ENCODE data around the gene PROK1. TPM values are rescaled to one million over a fixed set of nuclear protein-coding genes. Genes with fewer than 3 reads are reported as not detected.

The PROK1 gene
- polyA plus RNA-seq, 1 of the 3 experiments (the other 2 are of a cell fraction) = not detected

DNA sequence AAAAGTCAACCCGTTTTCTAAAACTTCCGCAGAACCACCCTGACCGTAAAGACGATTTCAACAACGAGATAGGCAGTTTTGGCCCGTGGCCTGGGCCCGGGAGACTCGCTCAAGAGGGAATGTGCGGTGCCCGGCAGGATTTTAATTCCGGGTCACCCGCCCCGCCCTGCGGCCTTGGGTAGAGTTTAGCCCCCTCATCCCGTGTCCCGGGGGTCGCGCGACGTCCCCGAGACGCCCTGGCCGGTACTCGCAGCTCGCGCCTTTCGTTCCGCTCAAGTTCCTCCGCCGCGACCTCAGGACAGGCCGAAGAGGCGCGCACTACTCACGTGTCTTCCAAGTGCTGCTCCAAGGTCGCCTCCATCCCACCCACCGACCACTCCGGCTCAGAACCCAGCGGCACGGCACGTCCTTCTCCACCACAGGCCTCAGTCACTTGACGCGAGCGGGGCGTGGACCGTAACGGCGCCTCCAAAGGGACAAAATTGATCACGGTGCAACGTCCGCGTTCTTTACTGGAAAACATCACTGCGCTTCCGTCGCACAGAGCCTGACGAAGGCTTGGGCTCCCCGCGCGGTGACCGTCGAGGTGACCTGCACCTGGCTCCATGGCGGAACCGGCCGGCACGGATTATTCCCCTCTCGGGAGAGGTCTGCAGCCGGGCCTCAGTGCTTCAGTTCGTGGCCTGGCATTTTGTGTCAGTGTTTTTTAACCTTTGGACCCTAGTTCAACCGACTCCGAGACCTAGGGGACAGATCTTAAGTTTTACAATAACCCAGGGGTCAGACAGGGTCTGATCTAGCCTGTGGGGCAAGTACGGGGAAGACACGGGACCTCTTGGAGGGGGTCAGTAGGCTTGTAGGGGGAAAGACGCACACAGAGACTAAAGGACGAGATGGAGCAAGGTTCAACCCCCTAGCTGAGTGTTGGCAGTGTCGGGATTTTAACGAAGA, 43.4 kb upstream of the PROK1 start, which contains the start of gene LAMTOR5 (continued):
- TF ChIP-seq NFIC (IDR thresholded peaks at IDR 0.05; ENCODE audit: borderline replicate concordance) (no peak), GATA2 (CRISPR knock-in tag; IDR thresholded peaks at IDR 0.05) (no peak), YY1 (IDR thresholded peaks at IDR 0.05; ENCODE audit: low read depth) (peak; percentile 61; the same call in 1 of the 2 replicates), SMC3 (IDR thresholded peaks at IDR 0.05; ENCODE audit: low read depth, low read length) (peak; percentile 16; the same call in 1 of the 2 replicates), MEF2A (IDR thresholded peaks at IDR 0.05; ENCODE audit: borderline replicate concordance, low read depth) (no peak), EZH2phosphoT487 (IDR thresholded peaks at IDR 0.05; ENCODE audit: borderline replicate concordance, low read depth) (no peak), FOSL2 (IDR thresholded peaks at IDR 0.05; ENCODE audit: borderline replicate concordance, low read depth) (no peak)
- TF ChIP-seq, protein P1, sequence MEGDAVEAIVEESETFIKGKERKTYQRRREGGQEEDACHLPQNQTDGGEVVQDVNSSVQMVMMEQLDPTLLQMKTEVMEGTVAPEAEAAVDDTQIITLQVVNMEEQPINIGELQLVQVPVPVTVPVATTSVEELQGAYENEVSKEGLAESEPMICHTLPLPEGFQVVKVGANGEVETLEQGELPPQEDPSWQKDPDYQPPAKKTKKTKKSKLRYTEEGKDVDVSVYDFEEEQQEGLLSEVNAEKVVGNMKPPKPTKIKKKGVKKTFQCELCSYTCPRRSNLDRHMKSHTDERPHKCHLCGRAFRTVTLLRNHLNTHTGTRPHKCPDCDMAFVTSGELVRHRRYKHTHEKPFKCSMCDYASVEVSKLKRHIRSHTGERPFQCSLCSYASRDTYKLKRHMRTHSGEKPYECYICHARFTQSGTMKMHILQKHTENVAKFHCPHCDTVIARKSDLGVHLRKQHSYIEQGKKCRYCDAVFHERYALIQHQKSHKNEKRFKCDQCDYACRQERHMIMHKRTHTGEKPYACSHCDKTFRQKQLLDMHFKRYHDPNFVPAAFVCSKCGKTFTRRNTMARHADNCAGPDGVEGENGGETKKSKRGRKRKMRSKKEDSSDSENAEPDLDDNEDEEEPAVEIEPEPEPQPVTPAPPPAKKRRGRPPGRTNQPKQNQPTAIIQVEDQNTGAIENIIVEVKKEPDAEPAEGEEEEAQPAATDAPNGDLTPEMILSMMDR (IDR thresholded peaks at IDR 0.05) = no peak; the same call in 1 of the 2 replicates
- TF ChIP-seq, protein P2, sequence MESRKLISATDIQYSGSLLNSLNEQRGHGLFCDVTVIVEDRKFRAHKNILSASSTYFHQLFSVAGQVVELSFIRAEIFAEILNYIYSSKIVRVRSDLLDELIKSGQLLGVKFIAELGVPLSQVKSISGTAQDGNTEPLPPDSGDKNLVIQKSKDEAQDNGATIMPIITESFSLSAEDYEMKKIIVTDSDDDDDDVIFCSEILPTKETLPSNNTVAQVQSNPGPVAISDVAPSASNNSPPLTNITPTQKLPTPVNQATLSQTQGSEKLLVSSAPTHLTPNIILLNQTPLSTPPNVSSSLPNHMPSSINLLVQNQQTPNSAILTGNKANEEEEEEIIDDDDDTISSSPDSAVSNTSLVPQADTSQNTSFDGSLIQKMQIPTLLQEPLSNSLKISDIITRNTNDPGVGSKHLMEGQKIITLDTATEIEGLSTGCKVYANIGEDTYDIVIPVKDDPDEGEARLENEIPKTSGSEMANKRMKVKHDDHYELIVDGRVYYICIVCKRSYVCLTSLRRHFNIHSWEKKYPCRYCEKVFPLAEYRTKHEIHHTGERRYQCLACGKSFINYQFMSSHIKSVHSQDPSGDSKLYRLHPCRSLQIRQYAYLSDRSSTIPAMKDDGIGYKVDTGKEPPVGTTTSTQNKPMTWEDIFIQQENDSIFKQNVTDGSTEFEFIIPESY (IDR thresholded peaks at IDR 0.05; ENCODE audit: borderline replicate concordance, low read depth) = peak; percentile 73; the same call in 1 of the 2 replicates

DNA sequence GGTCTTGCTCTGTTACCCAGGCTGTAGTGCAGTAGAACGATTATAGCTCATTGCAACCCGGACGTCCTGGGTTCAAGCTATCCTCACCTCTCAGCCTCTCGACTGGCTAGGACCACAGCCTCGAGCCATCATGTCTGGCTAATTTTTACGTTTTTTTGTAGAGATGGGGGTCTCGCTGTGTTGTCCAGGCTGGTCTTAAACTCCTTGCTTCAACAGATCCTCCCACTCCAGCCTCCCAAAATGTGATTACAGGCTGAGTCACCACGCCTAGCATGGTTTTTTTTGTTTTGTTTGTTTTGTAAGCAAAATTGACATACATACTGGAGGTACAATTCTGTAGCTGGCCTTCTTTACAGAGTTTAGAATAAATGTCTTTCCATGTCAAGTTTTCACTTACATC, 42.5 kb upstream of the PROK1 start:
- ChIA-PET POLR2A (interaction anchor here (0.5 to 1.4 kb wide), 4 partner anchors 44 to 88 kb away, joined by 3 read pairs; partner anchors contain the start of gene RBM15), CTCF (interaction anchor here (1.1 to 10.9 kb wide), 11 partner anchors 29 to 206 kb away, joined by 3 to 250 read pairs (median 6); partner anchors contain the start of genes KCNC4 and RBM15)
- H3K27me3 ChIP-seq (ENCODE audit: insufficient read depth) = no peaks in the 10 kb centered on the region
- H4K20me1 ChIP-seq (ENCODE audit: insufficient read depth) = no peaks in the 10 kb centered on the region
- peaks cover 6 to 15% of the 10 kb centered on the region in 2 experiments; a peak in 3 of 4 replicates for H3K4me1 ChIP-seq (ENCODE audit: control insufficient read depth in 1 of 2, insufficient read depth in 2 of 2, low read depth in 1 of 2, low read length in 1 of 2)
- H3K9me2 ChIP-seq = no peaks in the 10 kb centered on the region
- H3K9me3 ChIP-seq = no peaks in the 10 kb centered on the region
- peaks cover 4% of the 10 kb centered on the region for H3F3A ChIP-seq (replicated peaks; ENCODE audit: insufficient read depth)
- DNase-seq = no peak
- peaks cover 18 to 26% of the 10 kb centered on the region in 2 experiments for H3K36me3 ChIP-seq (replicated peaks in 1 of 2; ENCODE audit: control insufficient read depth in 1 of 2, insufficient read depth in 2 of 2, low read length in 1 of 2)
- H3K4me3 ChIP-seq (ENCODE audit: low read depth in 2 of 2, low read length in 1 of 2) = peak overlapping the region; percentile 75 to 99; a peak in 3 of 4 replicates
- peak overlapping the region; percentile 97 for H2AFZ ChIP-seq (ENCODE audit: low read depth)
- peak overlapping the region; percentile 93; the same call in 1 of the 2 replicates for H3K9ac ChIP-seq
- H3K27ac ChIP-seq (ENCODE audit: low read depth in 2 of 2, low read length in 1 of 2) = no peak overlapping the region
- peaks cover 35% of the 10 kb centered on the region for H3K79me2 ChIP-seq (ENCODE audit: insufficient read depth)
- peak overlapping the region; percentile 90 for H3K4me2 ChIP-seq
- WGBS (ENCODE audit: low lambda C conversion rate) = 71% methylated on average over 8 of the region's 8 CpGs
- TF ChIP-seq NRF1 (IDR thresholded peaks at IDR 0.05; ENCODE audit: low read depth, low read length) (no peak), TCF12 (IDR thresholded peaks at IDR 0.05) (no peak), NFIC (IDR thresholded peaks at IDR 0.05; ENCODE audit: borderline replicate concordance) (no peak), JUND (IDR thresholded peaks at IDR 0.05) (no peak), IRF3 (IDR thresholded peaks at IDR 0.05; ENCODE audit: low read depth, low read length) (no peak), RAD21 (IDR thresholded peaks at IDR 0.05; ENCODE audit: low read length) (no peak), POLR2AphosphoS5 (IDR thresholded peaks at IDR 0.05; ENCODE audit: low read depth, low read length) (no peak), FOXM1 (IDR thresholded peaks at IDR 0.05; ENCODE audit: low read depth) (no peak), GATA2 (CRISPR knock-in tag; IDR thresholded peaks at IDR 0.05) (no peak), TAF1 (IDR thresholded peaks at IDR 0.05; ENCODE audit: borderline replicate concordance, low read depth, low read length) (no peak)
- TF ChIP-seq, protein P3, sequence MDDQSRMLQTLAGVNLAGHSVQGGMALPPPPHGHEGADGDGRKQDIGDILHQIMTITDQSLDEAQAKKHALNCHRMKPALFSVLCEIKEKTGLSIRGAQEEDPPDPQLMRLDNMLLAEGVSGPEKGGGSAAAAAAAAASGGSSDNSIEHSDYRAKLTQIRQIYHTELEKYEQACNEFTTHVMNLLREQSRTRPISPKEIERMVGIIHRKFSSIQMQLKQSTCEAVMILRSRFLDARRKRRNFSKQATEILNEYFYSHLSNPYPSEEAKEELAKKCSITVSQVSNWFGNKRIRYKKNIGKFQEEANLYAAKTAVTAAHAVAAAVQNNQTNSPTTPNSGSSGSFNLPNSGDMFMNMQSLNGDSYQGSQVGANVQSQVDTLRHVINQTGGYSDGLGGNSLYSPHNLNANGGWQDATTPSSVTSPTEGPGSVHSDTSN (IDR thresholded peaks at IDR 0.05) = no peak
- TF ChIP-seq, protein P2 (IDR thresholded peaks at IDR 0.05; ENCODE audit: borderline replicate concordance, low read depth) = no peak
- TF ChIP-seq, protein P1 (IDR thresholded peaks at IDR 0.05) = no peak
